ENCODE data around the gene ATAD3C.
"Not testable (repeated sequence)": the region's sequence is repeated elsewhere in the genome, so short reads cannot be mapped to it uniquely, and the experiment has no call there.

ATAD3C gene

DNA sequence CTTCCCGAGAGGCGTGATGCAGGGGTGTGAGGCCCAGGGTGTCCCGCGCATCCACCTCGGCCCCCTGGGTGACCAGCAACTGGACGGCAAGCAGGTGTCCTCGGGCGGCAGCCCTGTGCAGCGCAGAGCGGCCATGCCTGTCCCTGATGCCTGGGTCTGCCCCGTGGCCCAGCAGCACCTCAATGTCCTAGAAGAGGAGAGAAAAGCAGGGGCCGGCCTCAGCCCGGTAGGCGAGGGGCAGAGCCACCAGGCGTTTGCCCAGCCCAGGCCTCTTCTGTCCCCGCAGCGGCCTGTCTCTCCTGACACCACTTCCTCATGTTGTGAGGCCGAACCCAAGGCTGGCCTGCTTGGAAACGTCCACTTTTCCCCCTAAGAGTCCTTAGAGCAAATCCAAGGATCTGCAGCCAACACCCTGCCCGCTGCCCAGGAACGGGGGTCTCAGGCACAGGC, 30.1 kb upstream of the ATAD3C start:
- DNase-seq (ENCODE audit: low read depth in 2 of 2): no peak

DNA sequence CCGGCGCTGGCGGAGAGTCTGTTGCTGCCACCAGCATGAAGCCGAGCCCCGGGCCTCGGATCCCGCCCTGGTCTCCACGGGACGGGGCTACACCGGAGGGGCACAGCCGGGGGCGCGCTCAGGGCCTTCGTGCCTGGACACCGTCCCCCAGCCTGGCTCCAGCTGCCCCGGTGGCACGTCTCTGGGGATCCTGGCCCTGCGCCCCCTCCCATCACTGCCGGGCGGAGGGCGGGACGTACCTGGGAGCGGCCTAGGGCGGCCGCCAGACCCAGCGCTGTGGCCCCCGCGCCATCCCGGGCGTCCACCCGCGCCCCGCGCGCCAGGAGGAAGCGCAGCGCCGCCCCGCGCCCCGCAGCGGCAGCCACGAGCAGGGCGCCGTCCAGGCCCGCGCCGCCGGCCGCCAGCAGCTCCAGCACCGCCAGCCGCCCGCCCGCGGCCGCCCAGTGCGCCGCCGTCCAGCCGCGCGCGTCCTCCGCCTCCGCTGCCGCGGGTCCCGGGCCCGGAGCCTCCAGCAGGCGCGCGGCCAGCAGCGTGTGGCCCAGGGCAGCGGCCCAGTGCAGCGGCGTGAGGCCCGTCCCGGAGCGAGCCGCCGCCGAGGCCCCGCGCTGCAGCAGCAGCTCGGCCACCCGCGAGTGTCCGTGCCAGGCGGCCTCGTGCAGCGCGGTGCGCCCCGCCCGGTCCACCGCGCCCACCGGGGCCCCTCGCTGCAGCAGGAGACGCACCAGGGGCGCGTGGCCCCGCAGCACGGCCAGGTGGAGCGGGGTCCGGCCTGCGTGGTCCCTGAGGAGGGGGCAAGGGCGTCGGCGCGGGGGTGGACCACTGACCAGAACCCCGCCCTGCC, 29.5 kb upstream of the ATAD3C start:
- DNase-seq (ENCODE audit: low read depth in 2 of 2): no peak

DNA sequence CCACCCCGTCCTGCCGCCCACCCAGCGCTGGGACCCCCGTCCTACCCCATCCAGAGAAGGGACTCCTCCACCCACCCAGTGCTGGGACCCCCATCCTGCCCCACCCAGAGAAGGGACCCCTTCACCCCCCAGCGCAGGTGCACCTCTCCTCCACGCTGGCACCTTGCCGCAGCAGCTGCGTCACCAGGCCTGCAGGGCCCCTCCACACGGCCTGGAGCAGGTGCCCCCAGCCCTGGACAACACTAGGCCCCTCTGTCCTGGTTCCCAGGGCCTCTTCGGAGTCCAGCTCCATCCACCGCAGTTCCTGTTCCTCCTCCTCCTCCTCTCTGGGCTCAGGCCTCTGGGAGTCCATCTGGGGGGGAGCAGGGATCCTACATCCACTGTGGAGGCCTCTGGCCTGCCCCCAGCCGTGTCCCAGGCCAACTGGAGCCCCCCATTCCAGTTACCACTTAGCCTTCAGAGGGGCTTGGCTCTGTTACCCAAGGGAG, 28.8 kb upstream of the ATAD3C start:
- DNase-seq (ENCODE audit: low read depth in 2 of 2): no peak

DNA sequence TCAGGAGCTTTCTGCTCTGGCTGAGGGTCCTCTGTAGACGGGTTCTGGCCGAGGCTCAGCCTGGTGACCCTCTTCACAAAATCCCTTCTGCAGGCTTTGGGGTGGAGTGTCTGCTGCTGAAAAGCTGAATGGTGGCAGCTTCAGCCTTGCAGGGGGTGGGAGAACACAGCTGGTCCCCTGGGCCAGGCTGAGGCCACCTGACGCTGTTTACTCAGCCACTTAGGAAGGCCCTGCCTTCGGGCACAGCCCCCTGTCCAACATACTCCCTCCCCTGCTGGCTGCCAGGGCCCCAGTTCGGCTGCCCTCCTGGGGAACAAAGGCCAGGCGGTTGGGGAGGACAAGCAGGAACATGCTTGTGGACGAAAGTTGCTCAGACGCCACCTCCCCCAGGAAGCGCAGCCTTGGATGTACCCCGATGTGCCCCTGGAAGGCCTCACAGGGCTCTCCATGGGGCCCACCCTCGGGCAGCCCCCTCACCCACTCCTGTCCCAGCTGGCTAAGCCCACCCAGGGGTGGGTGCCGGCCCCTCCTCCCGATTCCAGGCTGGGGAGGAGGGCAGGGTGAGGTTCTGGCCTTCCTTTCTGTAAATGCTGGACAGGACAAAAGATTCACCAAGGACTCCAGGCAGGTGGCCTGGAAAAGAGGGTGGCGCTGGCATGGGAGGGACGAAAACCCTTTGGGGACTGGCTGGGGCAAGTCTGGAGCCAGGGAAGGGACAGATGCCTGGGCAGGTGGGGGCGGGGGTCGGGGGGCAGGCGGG, 28.2 kb upstream of the ATAD3C start, which contains the start of gene ANKRD65:
TSS of gene ANKRD65 (minus strand) at position 130 of the 760 bp plus-strand sequence. CDS start 271 bp downstream, outside the sequence.
- DNase-seq (ENCODE audit: low read depth in 2 of 2): no peak

DNA sequence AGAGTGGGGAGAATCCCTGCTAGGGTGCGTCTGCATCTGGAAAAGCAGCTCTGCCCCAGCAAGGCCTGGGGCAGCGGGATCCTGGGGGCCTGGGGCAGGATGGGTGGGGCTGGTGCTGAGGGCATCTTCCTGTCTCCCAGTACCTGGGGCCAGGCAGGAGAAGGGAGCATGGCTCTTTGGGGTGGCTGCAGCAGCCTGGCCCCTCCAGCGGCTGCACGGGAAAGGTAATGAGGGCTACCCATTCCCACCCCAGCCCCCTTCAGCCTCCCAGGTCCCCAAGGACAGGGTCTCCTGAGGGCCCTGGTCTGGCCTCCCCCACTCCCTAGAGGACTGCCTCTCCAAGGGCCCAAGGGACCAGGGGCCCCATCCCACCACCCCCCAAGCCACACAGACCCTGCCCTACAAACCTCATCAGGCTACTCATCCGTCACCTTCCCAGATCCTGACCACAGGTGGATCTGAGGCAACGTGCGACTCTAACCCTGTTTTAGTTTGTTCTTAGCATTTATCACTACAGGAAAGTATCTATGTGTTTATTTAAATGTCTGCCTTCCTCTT, 27.5 kb upstream of the ATAD3C start:
- no peak for DNase-seq (ENCODE audit: low read depth in 2 of 2)

DNA sequence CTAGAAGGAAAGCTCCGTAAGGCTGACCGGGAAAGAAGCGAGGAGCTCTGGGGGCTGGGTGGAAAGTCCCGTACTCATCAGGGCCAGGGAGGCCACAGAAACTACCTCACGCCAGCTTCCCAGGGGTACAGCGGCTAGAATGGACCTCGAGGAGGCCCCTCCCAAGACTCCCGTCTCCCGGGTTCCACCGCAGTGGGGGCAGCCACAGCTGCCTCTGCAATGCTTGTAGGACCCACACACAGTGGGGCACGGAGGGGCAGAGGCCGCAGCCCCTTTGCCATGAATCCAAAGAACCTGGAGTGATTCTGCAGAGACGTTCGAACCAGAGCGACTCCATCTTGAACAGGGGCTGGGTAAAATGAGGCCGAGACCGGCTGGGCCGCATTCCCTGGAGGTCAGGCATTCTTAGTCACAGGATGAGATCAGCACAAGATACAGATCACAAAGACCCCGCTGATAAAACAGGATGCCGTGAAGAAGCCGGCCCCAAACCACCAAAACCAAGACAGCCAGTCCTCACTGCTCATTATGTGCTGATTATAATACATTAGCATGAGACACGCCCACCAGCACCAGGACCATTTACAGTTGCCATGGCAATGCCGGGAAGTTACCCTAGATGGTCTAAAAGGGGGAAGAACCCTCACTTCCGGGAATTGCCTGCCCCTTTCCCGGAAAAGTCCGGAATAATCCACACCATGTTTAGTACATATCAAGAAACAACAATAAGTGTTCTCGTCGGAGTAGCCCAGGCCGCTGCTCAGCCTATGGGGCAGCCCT, 26.8 kb upstream of the ATAD3C start:
- no peak for DNase-seq (ENCODE audit: low read depth in 2 of 2)

DNA sequence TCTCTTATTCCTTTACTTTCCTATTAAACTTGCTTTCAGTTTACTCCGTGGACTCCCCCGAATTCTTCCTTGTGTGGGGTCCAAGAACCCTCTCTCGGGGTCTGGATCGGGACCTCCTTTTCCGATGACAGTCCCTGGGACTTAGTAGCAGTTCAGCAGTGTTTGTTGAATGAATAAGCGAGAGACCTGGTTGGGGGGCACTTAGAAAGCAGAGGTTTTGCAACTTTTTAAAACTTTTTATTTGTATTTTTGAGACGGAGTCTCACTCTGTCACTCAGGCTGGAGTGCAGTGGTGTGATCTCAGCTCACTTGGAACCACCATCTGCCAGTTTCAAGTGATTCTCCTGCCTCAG, 26.3 kb upstream of the ATAD3C start:
- no peak for DNase-seq (ENCODE audit: low read depth in 2 of 2)

DNA sequence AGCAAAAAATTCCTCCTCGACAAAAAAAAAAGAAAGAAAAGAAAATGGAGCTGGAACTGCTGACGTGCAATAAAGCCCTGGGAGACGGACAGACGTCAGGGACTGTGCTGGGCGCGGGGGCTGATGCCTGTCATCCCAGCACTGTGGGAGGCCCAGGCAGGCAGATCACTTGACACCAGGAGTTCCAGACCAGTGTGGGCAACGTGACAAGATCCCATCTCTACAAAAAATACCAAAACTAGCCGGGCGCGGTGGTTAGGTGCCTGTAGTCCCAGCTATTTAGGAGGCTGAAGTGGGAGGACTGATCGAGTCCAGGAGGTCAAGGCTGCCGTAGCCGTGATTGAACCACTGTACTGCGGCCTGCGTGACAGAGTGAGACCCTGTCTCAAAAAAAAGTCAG, 24.8 kb upstream of the ATAD3C start:
- DNase-seq (ENCODE audit: low read depth in 2 of 2): no peak

DNA sequence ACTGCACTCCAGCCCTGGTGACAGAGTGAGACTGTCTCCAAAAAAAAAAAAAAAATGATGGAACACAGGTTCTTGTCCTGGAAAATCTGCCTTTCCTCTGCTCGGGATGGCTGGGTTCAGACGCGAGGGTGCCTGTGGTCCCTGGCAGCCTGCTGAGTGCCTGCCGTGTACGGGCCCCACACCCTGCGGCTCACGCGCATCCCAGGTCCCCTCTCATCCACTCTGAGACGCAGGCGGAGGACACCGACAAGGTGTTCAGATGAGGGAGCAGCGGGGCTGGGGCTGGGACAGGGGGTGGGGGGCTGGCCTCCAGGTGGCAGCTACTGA, 24.1 kb upstream of the ATAD3C start:
- DNase-seq (ENCODE audit: low read depth in 2 of 2): no peak

DNA sequence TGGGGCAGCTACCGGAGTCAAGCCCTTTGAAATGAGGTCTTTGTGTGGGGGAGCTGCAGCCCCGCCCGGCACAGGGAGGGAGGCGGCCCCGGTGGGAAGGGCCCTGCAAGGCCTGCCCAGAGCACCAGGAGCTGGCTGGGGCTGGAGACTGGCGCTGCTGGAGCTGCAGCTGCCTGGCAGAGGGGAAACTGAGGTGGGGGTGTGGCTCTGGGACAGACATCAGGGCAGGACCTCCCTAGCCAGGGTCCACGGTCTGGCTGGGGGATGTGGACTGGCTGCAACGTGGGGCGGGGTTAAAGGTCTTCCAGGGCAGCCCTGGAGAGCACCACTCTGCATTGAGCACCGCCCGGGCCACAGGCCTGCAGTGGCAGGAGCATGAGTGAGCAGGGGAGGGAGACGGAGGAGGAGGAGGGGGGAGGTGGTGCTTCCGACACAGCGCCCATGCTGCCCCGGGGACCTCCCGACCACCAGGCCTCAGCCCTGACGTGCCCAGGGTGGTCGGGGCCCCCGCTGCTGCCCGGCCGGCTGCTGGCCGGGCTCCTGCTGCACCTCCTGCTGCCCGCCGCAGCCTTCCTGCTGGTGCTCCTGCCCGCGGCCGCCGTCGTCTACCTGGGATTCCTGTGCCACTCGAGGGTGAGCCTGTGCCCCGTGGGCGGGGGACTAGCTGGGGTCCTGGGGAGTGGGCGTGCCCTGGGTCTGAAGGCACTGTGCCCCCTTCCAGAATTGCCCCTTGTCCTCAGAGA, 23.6 kb upstream of the ATAD3C start:
- DNase-seq (ENCODE audit: low read depth in 2 of 2): no peak

DNA sequence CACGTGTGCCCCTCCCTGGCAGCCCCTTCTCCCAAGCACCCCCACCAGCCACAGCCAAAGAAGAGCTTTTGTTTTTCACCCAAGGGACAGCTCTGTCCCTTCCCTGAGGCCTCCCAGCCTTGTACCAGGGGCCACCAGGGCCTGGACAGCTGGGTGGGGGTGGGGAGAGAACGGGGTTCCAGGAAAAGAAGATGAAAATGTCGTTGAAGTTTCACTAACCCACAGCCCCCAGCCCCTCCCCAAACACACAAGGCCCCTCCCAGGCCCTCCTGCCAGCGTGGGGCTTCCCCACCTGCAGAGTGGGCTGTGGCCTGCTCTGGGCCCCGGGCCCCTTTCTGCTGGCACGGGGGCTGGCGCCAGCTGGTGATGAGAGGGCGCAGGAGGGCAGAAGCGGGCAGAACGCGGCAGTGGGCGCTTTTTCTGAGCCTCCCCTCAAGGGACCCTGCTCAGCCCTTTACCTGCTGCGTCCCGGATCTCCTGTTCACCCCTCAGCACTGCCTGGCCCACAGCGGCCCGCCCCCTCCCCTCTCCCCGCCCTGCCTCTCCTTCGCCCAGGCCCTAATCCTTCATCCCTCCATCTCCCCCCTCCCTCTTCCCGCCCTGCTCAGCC, 22.9 kb upstream of the ATAD3C start:
- DNase-seq (ENCODE audit: low read depth in 2 of 2): no peak

DNA sequence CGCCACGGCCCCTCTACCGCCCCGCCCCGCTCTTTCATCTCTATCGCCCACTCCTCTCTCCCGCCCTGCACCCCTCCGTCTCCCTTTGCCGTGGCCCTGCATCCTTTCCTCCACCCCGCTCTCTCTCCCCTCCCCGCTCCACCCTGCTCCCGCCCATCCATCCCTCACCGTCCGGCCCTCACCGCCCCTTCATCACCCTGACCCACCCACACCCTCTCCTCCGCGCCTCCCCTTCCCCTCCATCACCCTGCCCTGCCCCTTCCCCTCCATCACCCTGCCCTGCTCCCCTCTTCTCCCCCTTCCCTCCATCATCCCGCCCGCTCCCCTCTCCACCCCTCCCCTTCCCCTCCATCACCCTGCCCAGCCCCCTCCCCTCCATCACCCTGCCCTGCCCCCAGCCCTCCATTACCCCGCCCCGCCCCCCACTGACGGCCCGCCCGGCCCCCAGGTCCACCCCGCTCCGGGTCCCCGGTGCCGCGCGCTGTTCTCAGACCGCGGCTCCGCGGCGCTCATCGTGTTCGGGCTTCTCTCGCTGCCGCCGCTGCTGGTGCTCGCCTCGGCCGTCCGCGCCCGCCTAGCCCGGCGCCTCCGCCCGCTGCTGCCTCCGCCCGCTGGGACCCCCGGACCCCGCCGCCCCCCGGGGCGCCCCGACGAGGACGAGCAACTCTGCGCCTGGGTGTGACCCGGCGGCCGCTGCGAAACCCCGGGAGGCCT, 22.2 kb upstream of the ATAD3C start:
- no peak for DNase-seq (ENCODE audit: low read depth in 2 of 2)

DNA sequence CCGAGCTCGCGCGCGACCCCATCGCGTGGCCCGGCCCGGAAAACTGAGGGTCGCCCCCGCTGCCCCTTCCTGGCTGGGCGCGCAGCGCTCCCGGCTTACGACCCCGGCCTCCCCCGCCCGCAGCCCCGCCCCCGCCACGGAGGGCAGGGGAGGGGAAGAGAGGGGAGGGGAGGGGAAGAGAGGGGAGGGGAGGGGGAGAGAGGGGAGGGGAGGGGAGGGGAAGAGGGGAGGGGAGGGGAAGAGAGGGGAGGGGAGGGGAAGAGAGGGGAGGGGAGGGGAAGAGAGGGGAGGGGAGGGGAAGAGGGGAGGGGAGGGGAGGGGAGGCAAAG, 21.7 kb upstream of the ATAD3C start:
- DNase-seq (ENCODE audit: low read depth in 2 of 2): no peak

DNA sequence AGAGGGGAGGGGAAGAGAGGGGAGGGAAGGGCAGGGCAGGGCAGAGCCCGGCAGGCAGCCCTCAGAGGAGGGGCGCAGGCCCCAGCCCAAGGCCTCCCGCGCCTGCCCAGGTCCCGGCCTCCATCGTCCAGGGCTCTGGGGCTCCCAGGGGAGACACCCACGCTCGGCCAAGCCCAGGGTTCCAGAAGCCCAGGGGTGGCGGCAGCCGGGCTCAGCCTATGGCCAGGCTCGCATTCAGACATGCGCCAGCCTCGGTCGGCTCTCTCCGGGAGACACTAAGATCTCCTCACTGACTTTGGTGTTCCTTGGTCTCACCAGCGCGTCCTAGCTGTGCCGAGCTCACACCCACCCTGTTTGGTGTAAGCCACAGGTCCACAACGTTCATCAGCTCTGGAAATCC, 21.3 kb upstream of the ATAD3C start:
- DNase-seq (ENCODE audit: low read depth in 2 of 2): no peak

DNA sequence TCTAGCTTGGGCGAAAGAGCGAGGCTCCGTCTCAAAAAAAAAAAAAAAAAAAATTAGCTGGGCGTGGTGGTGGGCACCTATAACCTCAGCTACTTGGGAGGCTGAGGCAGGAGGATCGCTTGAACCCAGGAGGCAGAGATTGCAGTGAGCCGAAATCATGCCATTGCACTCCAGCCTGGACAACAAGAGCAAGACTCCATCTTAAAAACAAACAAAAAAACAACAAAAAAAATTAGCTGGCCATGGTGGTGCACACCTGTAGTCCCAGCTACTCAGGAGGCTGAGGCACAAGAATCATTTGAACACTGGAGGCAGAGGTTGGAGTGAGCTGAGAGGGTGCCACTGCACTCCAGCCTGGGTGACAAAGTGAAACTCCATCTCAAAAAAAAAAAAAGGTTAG, 20.5 kb upstream of the ATAD3C start:
- not testable (repeated sequence) for DNase-seq (ENCODE audit: low read depth in 2 of 2)

DNA sequence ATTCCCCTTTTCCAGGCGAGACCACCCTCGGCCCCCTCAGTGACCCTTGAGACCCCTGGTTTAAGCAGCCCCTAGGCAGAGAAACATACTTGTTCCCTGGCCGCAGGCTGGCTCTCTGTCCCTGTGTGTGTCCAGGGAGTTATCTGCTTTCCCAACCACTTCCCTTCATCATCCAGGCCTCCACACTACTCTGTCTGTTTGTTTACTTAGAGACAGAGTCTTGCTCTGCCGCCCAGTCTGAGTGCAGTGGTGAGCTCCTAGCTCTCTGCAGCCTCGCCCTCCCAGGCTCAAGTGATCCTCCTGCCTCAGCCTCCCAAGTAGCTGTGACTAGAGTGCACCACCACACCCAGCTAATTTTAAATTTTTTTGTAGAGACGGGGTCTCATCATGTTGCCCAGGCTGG, 19.8 kb upstream of the ATAD3C start:
- no peak for DNase-seq (ENCODE audit: low read depth in 2 of 2)

DNA sequence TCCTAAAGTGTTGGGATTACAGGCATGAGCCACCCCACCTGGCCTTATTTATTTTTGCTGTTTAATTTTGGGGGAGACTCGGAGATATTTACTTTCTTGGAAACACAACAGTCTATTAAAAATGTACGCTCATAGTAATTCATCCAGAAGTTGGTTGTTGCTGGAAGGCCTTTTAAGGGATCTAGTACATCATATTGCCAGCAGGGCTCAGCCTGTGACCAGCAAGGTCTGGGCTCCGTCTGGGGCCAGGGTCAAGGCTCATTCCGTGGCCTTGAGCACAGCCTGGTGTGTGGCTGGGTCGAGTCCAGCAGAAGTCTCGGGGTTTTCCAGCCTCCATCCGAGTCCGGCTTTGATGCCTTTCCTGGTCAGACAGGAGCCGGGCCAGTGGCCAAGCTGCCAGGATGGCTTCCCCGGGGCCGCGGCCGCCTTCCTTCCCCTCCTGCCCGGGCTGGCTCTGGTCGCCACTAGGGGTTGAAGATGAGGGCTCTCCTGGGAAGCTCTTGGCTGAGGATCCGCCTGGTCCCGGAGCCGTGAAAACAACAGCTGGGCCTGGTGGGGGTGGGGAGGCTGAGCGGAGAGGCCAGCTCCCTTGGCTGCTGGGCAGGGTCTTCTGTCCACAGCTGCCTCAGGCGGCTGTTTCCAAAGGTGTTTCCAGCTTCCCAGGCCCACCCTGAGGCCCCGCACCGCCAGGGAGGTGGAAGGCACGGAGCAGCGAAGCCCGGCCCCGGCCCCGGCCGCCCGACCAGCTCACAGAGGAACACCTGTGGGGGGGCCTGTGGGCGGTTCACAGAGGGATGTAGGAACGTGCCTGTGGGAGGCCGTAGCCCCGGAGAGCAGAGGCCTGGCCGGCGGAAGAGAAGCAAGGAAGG, 19.1 kb upstream of the ATAD3C start:
- DNase-seq (ENCODE audit: low read depth in 2 of 2): no peak

DNA sequence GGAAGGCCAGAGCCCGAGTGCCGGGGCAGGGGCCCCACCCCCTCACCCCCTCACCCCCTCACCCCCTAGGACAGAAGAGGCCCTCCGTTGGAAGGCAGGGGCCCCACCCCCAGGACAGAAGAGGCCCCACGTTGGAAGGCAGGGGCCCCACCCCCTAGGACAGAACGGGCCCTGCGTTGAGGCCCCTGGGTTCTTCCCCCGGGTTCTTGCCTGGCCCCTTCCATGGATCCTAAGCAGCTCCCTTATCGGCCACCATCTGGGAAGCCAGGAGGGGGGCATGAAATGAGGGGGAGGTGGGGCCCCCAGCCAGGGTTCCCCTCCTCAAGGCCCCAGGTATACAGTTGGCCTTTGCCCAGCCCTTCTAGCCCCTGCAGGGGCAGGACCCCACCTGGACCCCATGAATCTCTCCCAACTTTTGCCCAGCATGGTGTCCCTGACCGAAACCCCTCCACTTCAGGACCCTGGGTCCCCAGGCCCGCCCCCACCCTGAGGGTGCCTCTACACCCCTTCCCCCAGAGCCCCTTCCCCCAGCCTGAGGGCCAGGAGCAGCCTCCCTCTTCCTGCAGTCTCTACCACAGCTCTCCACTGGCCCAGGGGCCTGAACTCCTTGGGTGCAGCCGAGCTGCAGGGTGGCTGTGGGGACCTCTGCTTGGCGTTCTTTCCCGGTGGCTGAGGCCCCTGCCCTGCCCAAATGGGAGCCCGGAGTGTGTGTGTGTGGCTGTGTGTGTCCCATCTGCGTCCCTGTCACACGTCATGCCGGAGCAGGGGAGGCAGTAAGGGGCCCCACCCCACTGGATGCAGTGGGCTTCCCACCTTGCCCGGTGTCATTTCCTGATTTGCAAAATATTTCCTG, 18.3 kb upstream of the ATAD3C start:
- no peak for DNase-seq (ENCODE audit: low read depth in 2 of 2)

All from activated CD4-positive, alpha-beta T cell treated with anti-CD3 and anti-CD28 coated beads for 24 hours (primary cell).